Ovary (tissue), 9 donors: ENCODE measurements around the gene THSD4. TPM values are rescaled to one million over a fixed set of nuclear protein-coding genes. Genes with fewer than 3 reads are reported as not detected.

Experiments used
- DNase-seq, 5 donors: peaks; one replicate each; pipeline ENCODE4 v3.0.0-alpha.2; 2019 to 2020
- H3K27ac ChIP-seq, 2 donors: fragments of 200-600 bp; one replicate each; pipeline versions ENCODE4 v1.5.1 to v1.8.0; 2019 to 2022
- H3K27me3 ChIP-seq: fragments of 200-600 bp; one replicate; pipeline ENCODE4 v1.8.0; 2022
- H3K36me3 ChIP-seq: fragments of 200-600 bp; sonication (generic); one replicate; pipeline ENCODE4 v1.5.1; 2019
- H3K4me1 ChIP-seq: one replicate; pipeline ENCODE4 v1.8.1; 2013; ENCODE audit warnings: mild to moderate bottlenecking, moderate library complexity; ENCODE audit not compliant: insufficient read depth
- H3K4me3 ChIP-seq: fragments of 200-600 bp; sonication (generic); one replicate; pipeline ENCODE4 v1.5.1; 2017
- H3K9me3 ChIP-seq, 2 donors: fragments of 200-600 bp in 1 of 2; sonication (generic) in 1 of 2; one replicate each; pipeline versions ENCODE4 v1.5.1 to v1.8.1; 2013 to 2019; ENCODE audit warnings: mild to moderate bottlenecking in 1 of 2, moderate library complexity in 1 of 2
- EP300 ChIP-seq: sonication (generic); formaldehyde crosslinking; IDR thresholded peaks from one replicate; pipeline ENCODE4 v1.6.1; 2017; ENCODE audit warnings: antibody characterized with exemption
- POLR2A ChIP-seq: fragments of 450-650 bp; IDR thresholded peaks from one replicate; pipeline ENCODE4 v1.6.1; 2017; ENCODE audit warnings: antibody characterized with exemption, mild to moderate bottlenecking, moderate library complexity
- WGBS, 3 donors: extraction: QIAGEN DNeasy Blood & Tissue Kit in 1 of 3; methylation state at CpG; one replicate each; pipeline versions ENCODE4 v1.1.5 to v1.1.7; 2013 to 2017; 5-methylcytosine and 5-hydroxymethylcytosine counted together
- intact Hi-C, 4 donors: fragments of 100-400 bp; cut with DNase I; formaldehyde crosslinking; loops; one replicate each; pipeline versions ENCODE4 v1.11.0 to v1.15.1; 2022 to 2023
- polyA plus RNA-seq, 2 donors: library from polyadenylated mRNA; stranded (reverse); fragments of 200-250 nt in 1 of 2; fragments of 350-450 nt in 1 of 2; fragmentation: Illumina TruSeq in 1 of 2; extraction: RNeasy Lipid Tissue Mini Kit (QIAGEN cat#74804) in 1 of 2; gene quantifications; one replicate each; pipeline ENCODE4 v1.2.3, GENCODE V29; 2013 to 2014
- total RNA-seq, 7 donors: library from RNA; depleted of rRNA in 2 of 7; stranded (reverse); fragments of >200 nt in 2 of 7; fragmentation: NEBNext Ultra II Directional in 3 of 7; extraction: Animal tissue kit (Norgen Biotek cat#: 25700) in 3 of 7; gene quantifications; one replicate each; pipeline versions ENCODE4 v1.1.0 to v1.2.4, GENCODE V29; 2016 to 2023
- TF ChIP-seq, protein P1 (sequence below), 3 donors: fragments of 450-650 bp in 2 of 3; fragments of 200-600 bp in 1 of 3; IDR thresholded peaks; one replicate each; pipeline versions ENCODE4 v1.5.1 to v1.8.0; 2016 to 2022; ENCODE audit warnings: antibody characterized with exemption in 3 of 3, mild to moderate bottlenecking in 1 of 3
- donor health status: DM: no; HTN: no; CAD: no; lungs with moderate emphysema.
- donor health status: DM: no; HTN: no; CAD: no.
- donor health status: Bipolar disorder and iron deficiency.
- donor health status: DM: yes; HTN: yes; CAD: no.
- donor health status: DM: no; HTN: no; CAD: no.
- donor health status: DM: yes; HTN: yes; CAD: no.

The THSD4 gene
- total and polyA plus RNA-seq, 9 donors: 3.2 to 53.4 (median 13.5) TPM

GRCh38 chr15:71338827-71339542, 223.7 kb downstream of the THSD4 start:
- 77 to 96% (median 92%) methylated on average over 7 of the region's 7 CpGs for WGBS, 3 donors
- Histone ChIP-seq H3K4me1 (peaks cover 3% of the 10 kb centered on the region), H3K9me3 (no peaks in the 10 kb centered on the region), H3K27me3 (no peaks in the 10 kb centered on the region), H3K36me3 (no peaks in the 10 kb centered on the region), H3K4me3 (no peak overlapping the region), H3K27ac (no peak overlapping the region)
- intact Hi-C loops: no loop called here
- DNase-seq: no peak
- TF ChIP-seq EP300 (no peak), POLR2A (no peak)
- TF ChIP-seq, protein P1, sequence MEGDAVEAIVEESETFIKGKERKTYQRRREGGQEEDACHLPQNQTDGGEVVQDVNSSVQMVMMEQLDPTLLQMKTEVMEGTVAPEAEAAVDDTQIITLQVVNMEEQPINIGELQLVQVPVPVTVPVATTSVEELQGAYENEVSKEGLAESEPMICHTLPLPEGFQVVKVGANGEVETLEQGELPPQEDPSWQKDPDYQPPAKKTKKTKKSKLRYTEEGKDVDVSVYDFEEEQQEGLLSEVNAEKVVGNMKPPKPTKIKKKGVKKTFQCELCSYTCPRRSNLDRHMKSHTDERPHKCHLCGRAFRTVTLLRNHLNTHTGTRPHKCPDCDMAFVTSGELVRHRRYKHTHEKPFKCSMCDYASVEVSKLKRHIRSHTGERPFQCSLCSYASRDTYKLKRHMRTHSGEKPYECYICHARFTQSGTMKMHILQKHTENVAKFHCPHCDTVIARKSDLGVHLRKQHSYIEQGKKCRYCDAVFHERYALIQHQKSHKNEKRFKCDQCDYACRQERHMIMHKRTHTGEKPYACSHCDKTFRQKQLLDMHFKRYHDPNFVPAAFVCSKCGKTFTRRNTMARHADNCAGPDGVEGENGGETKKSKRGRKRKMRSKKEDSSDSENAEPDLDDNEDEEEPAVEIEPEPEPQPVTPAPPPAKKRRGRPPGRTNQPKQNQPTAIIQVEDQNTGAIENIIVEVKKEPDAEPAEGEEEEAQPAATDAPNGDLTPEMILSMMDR (IDR thresholded peaks at IDR 0.05): no peak

GRCh38 chr15:71341811-71342550, 226.7 kb downstream of the THSD4 start:
- Histone ChIP-seq H3K27ac (no peak overlapping the region), H3K9me3 (no peaks in the 10 kb centered on the region), H3K4me3 (no peak overlapping the region), H3K4me1 (no peaks in the 10 kb centered on the region), H3K27me3 (no peaks in the 10 kb centered on the region), H3K36me3 (no peaks in the 10 kb centered on the region)
- DNase-seq: no peak
- 82 to 87% (median 85%) methylated on average over 8 of the region's 8 CpGs for WGBS, 3 donors
- intact Hi-C loops: no loop called here
- TF ChIP-seq EP300: no peak
- no peak for TF ChIP-seq POLR2A
- TF ChIP-seq, protein P1 (IDR thresholded peaks at IDR 0.05): no peak

- H3K9me3 ChIP-seq: no peaks in the 10 kb centered on the region
- no peaks in the 10 kb centered on the region for H3K27me3 ChIP-seq
- no peak overlapping the region for H3K27ac ChIP-seq
- H3K4me1 ChIP-seq: no peaks in the 10 kb centered on the region
- no peak overlapping the region for H3K4me3 ChIP-seq
- intact Hi-C loops: no loop called here
- DNase-seq: no peak
- WGBS, 3 donors: 93 to 96% (median 94%) methylated on average over 7 of the region's 7 CpGs
- TF ChIP-seq EP300 (no peak), POLR2A (no peak)
- TF ChIP-seq, protein P1 (IDR thresholded peaks at IDR 0.05): no peak
- no peaks in the 10 kb centered on the region for H3K36me3 ChIP-seq
These were observed 227.4 kb downstream of the THSD4 start for GRCh38 chr15:71342658-71343057.

DNA sequence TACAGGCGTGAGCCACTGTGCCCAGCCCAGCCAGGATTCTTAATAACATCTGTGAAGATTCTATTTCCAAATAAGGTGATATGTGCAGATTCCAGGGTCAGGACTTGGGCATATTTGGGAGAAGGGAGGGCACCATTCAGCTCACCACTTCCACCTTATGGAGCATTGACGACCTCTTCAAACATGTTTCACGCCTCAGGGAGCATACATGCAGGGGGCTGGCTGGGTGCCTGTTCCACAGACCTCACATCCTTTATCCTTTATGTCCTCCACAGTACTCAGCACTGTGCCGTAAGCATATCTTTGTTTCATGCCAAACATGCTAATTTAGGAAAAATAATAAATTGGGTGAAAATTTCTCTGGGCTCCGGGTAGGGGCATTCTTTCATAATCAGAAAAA, 229.0 kb downstream of the THSD4 start:
- H3K27ac ChIP-seq: no peak overlapping the region
- H3K4me1 ChIP-seq: no peaks in the 10 kb centered on the region
- 85 to 89% (median 86%) methylated on average over 5 of the region's 5 CpGs for WGBS, 3 donors
- TF ChIP-seq, protein P1 (IDR thresholded peaks at IDR 0.05): no peak
- TF ChIP-seq POLR2A (no peak), EP300 (no peak)
- no peaks in the 10 kb centered on the region for H3K36me3 ChIP-seq
- H3K27me3 ChIP-seq: no peaks in the 10 kb centered on the region
- DNase-seq: no peak
- no peak overlapping the region for H3K4me3 ChIP-seq
- no peaks in the 10 kb centered on the region for H3K9me3 ChIP-seq
- intact Hi-C loops: no loop called here
